MM.1S (cell line): ENCODE measurements around the gene PTPRJ.

Experiments used
- DNase-seq: peaks from one replicate; pipeline ENCODE4 v3.0.0-alpha.2; 2015
- H2AFZ ChIP-seq: fragments of 300-600 bp; sonication (generic); 2 replicates; pipeline ENCODE4 v1.6.0; 2016; ENCODE audit warnings: antibody characterized with exemption, low read length
- H3F3A ChIP-seq: fragments of 300-600 bp; sonication (generic); 2 replicates; pipeline ENCODE4 v1.6.1; 2016; ENCODE audit warnings: mild to moderate bottlenecking, antibody characterized with exemption, low read length, moderate library complexity, mixed read lengths; ENCODE audit not compliant: insufficient read depth
- H3K27ac ChIP-seq: fragments of 300-600 bp; sonication (generic); 2 replicates; pipeline ENCODE4 v1.5.1; 2016; ENCODE audit warnings: mild to moderate bottlenecking, low read length
- H3K27me3 ChIP-seq: fragments of 300-600 bp; sonication (generic); replicated peaks from 2 replicates; pipeline ENCODE4 v1.6.0; 2016; ENCODE audit warnings: low read length; ENCODE audit not compliant: insufficient read depth
- H3K36me3 ChIP-seq: fragments of 300-600 bp; sonication (generic); replicated peaks from 2 replicates; pipeline ENCODE4 v1.6.1; 2016; ENCODE audit warnings: mild to moderate bottlenecking, low read length, mixed read lengths; ENCODE audit not compliant: insufficient read depth
- H3K4me1 ChIP-seq: fragments of 300-600 bp; sonication (generic); 2 replicates; pipeline ENCODE4 v1.6.1; 2016; ENCODE audit warnings: low read length, mixed read lengths
- H3K4me2 ChIP-seq: fragments of 300-600 bp; sonication (generic); 2 replicates; pipeline ENCODE4 v1.6.0; 2016; ENCODE audit warnings: low read depth, low read length
- H3K4me3 ChIP-seq: fragments of 300-600 bp; sonication (generic); 2 replicates; pipeline ENCODE4 v1.5.1; 2016; ENCODE audit warnings: low read length, mixed read lengths
- H3K79me2 ChIP-seq: fragments of 300-600 bp; sonication (generic); 2 replicates; pipeline ENCODE4 v1.6.1; 2016; ENCODE audit warnings: mixed run types, low read length, mixed read lengths
- H3K9ac ChIP-seq: fragments of 300-600 bp; sonication (generic); 2 replicates; pipeline ENCODE4 v1.6.1; 2016; ENCODE audit warnings: low read length, mixed read lengths
- H3K9me2 ChIP-seq: fragments of 300-600 bp; sonication (generic); replicated peaks from 2 replicates; pipeline ENCODE4 v1.6.1; 2016; ENCODE audit warnings: mild to moderate bottlenecking, low read length, mixed read lengths; ENCODE audit not compliant: insufficient read depth
- H3K9me3 ChIP-seq: fragments of 300-600 bp; sonication (generic); replicated peaks from 2 replicates; pipeline ENCODE4 v1.6.1; 2016; ENCODE audit warnings: mild to moderate bottlenecking, low read length, mixed read lengths; ENCODE audit not compliant: insufficient read depth
- H4K20me1 ChIP-seq: fragments of 300-600 bp; sonication (generic); 2 replicates; pipeline ENCODE4 v1.6.1; 2016; ENCODE audit warnings: mild to moderate bottlenecking, low read length, moderate library complexity, mixed read lengths; ENCODE audit not compliant: insufficient read depth
- CTCF ChIP-seq: fragments of 300-600 bp; sonication (generic); IDR thresholded peaks from 2 replicates; pipeline ENCODE4 v1.5.1; 2016; ENCODE audit warnings: antibody characterized with exemption, low read length, mixed read lengths
- EZH2 ChIP-seq: fragments of 300-600 bp; sonication (generic); optimal IDR thresholded peaks from 2 replicates; pipeline ENCODE3; 2017; ENCODE audit warnings: low read depth, mild to moderate bottlenecking, antibody characterized with exemption, low read length, mixed read lengths
- EZH2phosphoT487 ChIP-seq: fragments of 300-600 bp; sonication (generic); IDR thresholded peaks from 2 replicates; pipeline ENCODE4 v1.6.1; 2018; ENCODE audit warnings: antibody characterized with exemption, low read length

PTPRJ gene

GRCh38 chr11:47955061-47955755, 25.2 kb upstream of the PTPRJ start:
- Histone ChIP-seq H3K36me3 (no peaks in the 10 kb centered on the region), H3K79me2 (no peaks in the 10 kb centered on the region), H3K4me2 (no peak overlapping the region), H3K27me3 (no peaks in the 10 kb centered on the region), H4K20me1 (no peaks in the 10 kb centered on the region), H2AFZ (no peak overlapping the region), H3K9me3 (no peaks in the 10 kb centered on the region), H3K9me2 (no peaks in the 10 kb centered on the region), H3K27ac (no peak overlapping the region), H3K4me3 (no peak overlapping the region), H3K9ac (no peak overlapping the region), H3F3A (no peaks in the 10 kb centered on the region), H3K4me1 (peaks cover 5% of the 10 kb centered on the region; the same call in 1 of the 2 replicates)
- peak; percentile 29 for DNase-seq
- TF ChIP-seq EZH2phosphoT487: no peak
- no peak for TF ChIP-seq EZH2
- TF ChIP-seq CTCF: no peak

GRCh38 chr11:47960015-47960414, 20.3 kb upstream of the PTPRJ start:
- Histone ChIP-seq H3K9me3 (no peaks in the 10 kb centered on the region), H3K79me2 (no peaks in the 10 kb centered on the region), H3K27me3 (no peaks in the 10 kb centered on the region), H2AFZ (no peak overlapping the region), H3K9me2 (no peaks in the 10 kb centered on the region), H3K36me3 (no peaks in the 10 kb centered on the region), H3K4me1 (no peaks in the 10 kb centered on the region), H4K20me1 (no peaks in the 10 kb centered on the region), H3F3A (no peaks in the 10 kb centered on the region), H3K27ac (no peak overlapping the region), H3K4me3 (no peak overlapping the region), H3K9ac (no peak overlapping the region), H3K4me2 (no peak overlapping the region)
- DNase-seq: no peak
- TF ChIP-seq EZH2phosphoT487 (no peak), CTCF (no peak), EZH2 (no peak)

- no peaks in the 10 kb centered on the region for H3K4me1 ChIP-seq
- no peaks in the 10 kb centered on the region for H3K27me3 ChIP-seq
- H3K9me2 ChIP-seq: no peaks in the 10 kb centered on the region
- no peaks in the 10 kb centered on the region for H3K9me3 ChIP-seq
- no peaks in the 10 kb centered on the region for H3F3A ChIP-seq
- H3K36me3 ChIP-seq: no peaks in the 10 kb centered on the region
- no peak overlapping the region for H3K9ac ChIP-seq
- H3K79me2 ChIP-seq: no peaks in the 10 kb centered on the region
- DNase-seq: no peak
- TF ChIP-seq EZH2: no peak
- no peak for TF ChIP-seq CTCF
- no peak for TF ChIP-seq EZH2phosphoT487
- H3K4me3 ChIP-seq: no peak overlapping the region
- H4K20me1 ChIP-seq: no peaks in the 10 kb centered on the region
- no peak overlapping the region for H3K27ac ChIP-seq
- no peak overlapping the region for H2AFZ ChIP-seq
- no peak overlapping the region for H3K4me2 ChIP-seq
Measured at GRCh38 chr11:47961383-47961782, 19.0 kb upstream of the PTPRJ start.
